Stimulated activated naive CD8-positive, alpha-beta T cell treated with anti-CD3 and anti-CD28 coated beads, Interleukin-15, Interleukin-2, amounts not matched to agents 100 U/mL and 50 U/mL, for 24 hours (primary cell): ENCODE results near the gene RFX3.
"Not testable (repeated sequence)": the region's sequence is repeated elsewhere in the genome, so short reads cannot be mapped to it uniquely, and the experiment has no call there.

Source experiments
- ATAC-seq: fragments of 150-1000 bp; cut with Tn5 transposase; one replicate; pipeline ENCODE4 v1.10.0; 2021
- DNase-seq: peaks from one replicate; pipeline ENCODE4 v3.0.0; 2021

RFX3 gene

GRCh38 chr9:3359048-3359692, 166.6 kb downstream of the RFX3 start:
- DNase-seq (no peak), ATAC-seq (no peak)

DNA sequence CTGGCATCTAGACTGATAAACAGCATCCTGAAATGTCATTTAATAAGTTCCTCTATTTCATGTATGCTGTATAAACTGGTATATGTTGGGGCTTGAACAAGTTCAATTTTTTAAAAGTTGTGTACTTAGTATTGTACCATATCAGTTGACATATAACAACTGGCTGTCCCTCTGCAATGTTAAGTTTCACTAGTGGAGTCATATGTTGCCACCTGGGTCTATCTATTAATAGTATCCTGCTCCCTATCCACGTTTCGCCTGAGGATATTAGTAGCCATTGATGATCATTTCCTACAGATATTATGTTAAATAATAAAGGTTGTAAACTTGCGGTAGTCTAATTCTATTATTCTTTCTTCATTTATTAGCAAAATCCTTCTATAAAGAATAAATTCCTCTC, 177.6 kb downstream of the RFX3 start:
- ATAC-seq (no peak), DNase-seq (no peak)

GRCh38 chr9:3346549-3346948, 179.3 kb downstream of the RFX3 start:
- ATAC-seq (no peak), DNase-seq (no peak)

DNA sequence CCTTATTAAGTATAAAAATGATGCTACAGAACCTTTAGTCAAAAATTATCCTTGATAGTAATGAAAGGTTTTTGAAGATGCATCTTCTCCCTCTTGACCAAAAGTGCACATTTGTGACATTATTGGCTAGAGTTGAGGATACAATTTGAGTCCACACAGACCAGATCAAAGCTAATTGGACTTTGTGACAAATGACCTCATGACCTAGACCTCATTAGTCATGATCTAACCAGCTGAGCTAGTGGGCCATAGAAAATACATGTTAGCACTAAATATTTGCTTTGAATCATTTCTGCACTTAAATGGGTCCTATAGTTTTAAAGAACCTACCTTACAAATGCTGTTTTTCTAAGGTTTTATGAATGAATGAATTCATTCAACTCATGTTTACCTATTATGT, 182.1 kb downstream of the RFX3 start:
- ATAC-seq (no peak), DNase-seq (no peak)

GRCh38 chr9:3342159-3342777, 183.5 kb downstream of the RFX3 start:
- ATAC-seq (peak; percentile 86), DNase-seq (no peak)

- peak; percentile 82 for ATAC-seq
- DNase-seq: peak; percentile 10
Measured at GRCh38 chr9:3337515-3338225, 188.1 kb downstream of the RFX3 start.

DNA sequence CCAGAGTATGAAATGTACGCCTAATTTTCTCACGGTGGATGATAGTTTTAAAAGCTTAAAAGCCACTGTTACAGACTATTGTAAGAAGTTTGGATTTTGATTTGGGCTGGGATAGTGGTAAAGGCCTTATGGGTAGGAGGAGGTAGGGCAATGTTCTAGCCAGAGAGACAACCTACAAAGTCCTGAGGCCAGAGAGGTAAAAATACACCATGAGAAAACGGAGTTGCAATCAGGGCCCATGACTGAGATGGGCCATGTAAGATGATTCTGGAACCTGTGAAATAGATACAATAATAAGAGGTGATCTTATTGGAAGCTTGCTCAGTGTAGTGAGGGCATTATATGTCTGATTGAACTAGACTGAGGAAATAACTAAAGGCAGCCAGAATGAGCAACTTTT, 188.8 kb downstream of the RFX3 start:
- DNase-seq: no peak
- no peak for ATAC-seq

DNA sequence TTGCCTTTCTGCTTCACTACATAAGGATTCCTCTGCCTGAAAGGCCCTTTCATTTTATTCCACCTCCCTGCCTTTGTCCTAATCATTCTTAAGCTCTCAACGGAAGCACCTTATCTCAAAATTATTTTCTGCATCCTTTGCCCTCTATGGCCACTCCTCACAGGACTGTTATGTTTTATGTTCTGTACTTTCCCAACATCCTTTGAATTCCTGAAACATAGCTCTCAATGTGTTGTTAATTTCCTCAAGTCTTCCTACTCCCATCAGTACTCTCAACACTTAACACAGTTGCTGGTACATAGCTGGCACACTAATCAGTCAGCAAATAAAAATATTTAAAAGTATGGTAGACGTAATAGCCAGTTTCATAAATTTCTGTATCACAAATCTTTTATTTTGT, 193.0 kb downstream of the RFX3 start:
- ATAC-seq (no peak), DNase-seq (no peak)

GRCh38 chr9:3331801-3332200, 194.0 kb downstream of the RFX3 start:
- ATAC-seq: peak; percentile 63
- DNase-seq: peak; percentile 10

- peak; percentile 49 for ATAC-seq
- DNase-seq: no peak
Measured at GRCh38 chr9:3330792-3331420, 194.9 kb downstream of the RFX3 start.

DNA sequence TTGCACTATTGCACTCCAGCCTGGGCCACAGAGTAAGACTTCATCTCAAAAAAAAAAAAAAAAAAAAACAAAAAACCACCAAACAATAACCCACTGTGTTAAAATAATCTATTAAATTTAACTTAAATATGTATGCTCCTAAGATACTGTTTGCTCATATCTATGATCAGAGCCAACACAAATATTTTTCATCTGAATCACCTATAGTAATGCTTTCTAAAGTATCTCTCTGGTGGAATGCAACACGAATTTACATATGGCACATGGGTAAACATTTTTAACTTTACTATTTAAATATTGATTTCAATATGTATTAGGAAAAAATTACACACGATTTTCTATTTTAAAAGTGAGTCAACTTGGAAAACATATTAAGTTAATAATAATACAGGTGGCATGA, 196.4 kb downstream of the RFX3 start:
- no peak for ATAC-seq
- DNase-seq: no peak

- ATAC-seq: no peak
- DNase-seq: no peak
Measured at GRCh38 chr9:3323714-3324113, 202.1 kb downstream of the RFX3 start.

- ATAC-seq (no peak), DNase-seq (no peak)
Measured at GRCh38 chr9:3321186-3321585, 204.6 kb downstream of the RFX3 start.

DNA sequence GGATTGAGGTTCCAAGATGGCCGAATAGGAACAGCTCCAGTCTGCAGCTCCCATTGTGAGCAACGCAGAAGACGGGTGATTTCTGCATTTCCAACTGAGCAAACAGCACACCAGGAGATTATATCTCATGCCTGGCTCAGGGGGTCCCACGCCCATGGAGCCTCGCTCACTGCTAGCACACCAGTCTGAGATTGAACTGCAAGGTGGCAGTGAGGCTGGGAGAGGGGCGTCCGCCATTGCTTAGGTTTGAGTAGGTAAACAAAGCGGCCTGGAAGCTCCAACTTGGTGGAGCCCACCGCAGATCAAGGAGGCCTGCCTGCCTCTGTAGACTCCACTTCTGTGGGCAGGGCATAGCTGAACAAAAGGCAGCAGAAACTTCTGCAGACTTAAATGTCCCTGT, 213.2 kb downstream of the RFX3 start:
- not testable (repeated sequence) for ATAC-seq

GRCh38 chr9:3308609-3309008, 217.2 kb downstream of the RFX3 start:
- no peak for ATAC-seq

More for the DNA sequence above, 213.2 kb downstream of the RFX3 start:
- DNase-seq: not testable (repeated sequence)

GRCh38 chr9:3304388-3304787, 221.4 kb downstream of the RFX3 start:
- ATAC-seq, DNase-seq: not testable (repeated sequence)

More at GRCh38 chr9:3308609-3309008, 217.2 kb downstream of the RFX3 start:
- DNase-seq: no peak

GRCh38 chr9:3299872-3300271, 225.9 kb downstream of the RFX3 start:
- ATAC-seq: no peak

GRCh38 chr9:3296536-3296935, 229.3 kb downstream of the RFX3 start:
- no peak for DNase-seq
- no peak for ATAC-seq

More at GRCh38 chr9:3299872-3300271, 225.9 kb downstream of the RFX3 start:
- no peak for DNase-seq

GRCh38 chr9:3292311-3292710, 233.5 kb downstream of the RFX3 start:
- ATAC-seq (no peak), DNase-seq (no peak)

DNA sequence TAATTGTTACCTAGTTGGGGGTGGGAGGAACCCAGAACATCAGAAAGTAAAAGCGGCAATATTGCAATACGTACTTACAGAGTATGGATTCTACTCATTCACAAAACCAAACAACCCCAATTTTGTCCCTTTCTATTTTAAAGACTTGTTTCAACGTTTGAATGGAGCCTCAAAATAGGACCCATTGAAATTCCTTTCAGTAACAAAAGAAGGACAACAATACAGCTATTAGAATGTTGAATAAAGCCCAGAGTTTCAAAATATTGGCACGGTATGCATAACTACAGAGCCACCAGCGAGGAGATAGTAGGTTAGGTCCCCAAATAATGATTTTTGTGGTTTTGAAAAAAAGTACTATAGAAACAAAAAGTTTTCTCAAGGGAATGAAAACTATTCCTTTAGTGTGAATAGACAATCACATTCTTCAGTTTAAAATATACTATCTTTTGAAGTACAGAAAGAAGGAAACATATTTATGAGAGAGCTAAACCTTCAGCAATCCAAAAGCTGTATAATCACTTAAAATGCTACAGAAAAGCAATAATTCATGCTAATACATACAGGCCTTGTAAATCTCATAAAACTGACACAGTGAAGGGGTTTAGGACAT, 235.5 kb downstream of the RFX3 start:
- DNase-seq (no peak), ATAC-seq (no peak)

DNA sequence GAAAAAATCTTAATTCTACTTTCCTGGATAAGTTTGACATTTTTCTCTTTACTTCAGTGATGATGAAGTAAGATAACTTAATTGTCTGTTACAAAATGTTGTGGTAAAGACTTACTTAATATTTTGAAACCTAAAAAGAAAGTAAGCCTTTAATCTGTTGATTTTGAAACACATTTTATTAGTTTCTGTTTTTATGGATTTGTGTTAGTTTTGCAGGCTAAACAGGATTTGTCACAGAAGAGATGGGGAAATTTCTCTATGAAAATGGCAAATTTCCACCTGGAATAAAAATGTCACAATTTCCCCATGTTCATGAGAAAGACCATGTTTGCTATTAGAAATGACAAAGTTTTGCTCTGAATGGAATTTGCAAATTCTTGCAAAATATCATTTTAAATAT, 237.1 kb downstream of the RFX3 start:
- ATAC-seq (no peak), DNase-seq (no peak)

GRCh38 chr9:3285365-3286161, 240.2 kb downstream of the RFX3 start:
- DNase-seq: no peak
- no peak for ATAC-seq
